Measurements from ENCODE around the gene ANAPC5.
A peak's percentile ranks its signal among the peaks of the same experiment; 100 is the strongest.

The ANAPC5 gene

GRCh38 chr12:121398355-121398754 is 46.1 kb upstream of the ANAPC5 start:
- no peak overlapping the region for H3K27ac ChIP-seq (ENCODE audit: low read depth, low read length)
- TF ChIP-seq, protein P1, sequence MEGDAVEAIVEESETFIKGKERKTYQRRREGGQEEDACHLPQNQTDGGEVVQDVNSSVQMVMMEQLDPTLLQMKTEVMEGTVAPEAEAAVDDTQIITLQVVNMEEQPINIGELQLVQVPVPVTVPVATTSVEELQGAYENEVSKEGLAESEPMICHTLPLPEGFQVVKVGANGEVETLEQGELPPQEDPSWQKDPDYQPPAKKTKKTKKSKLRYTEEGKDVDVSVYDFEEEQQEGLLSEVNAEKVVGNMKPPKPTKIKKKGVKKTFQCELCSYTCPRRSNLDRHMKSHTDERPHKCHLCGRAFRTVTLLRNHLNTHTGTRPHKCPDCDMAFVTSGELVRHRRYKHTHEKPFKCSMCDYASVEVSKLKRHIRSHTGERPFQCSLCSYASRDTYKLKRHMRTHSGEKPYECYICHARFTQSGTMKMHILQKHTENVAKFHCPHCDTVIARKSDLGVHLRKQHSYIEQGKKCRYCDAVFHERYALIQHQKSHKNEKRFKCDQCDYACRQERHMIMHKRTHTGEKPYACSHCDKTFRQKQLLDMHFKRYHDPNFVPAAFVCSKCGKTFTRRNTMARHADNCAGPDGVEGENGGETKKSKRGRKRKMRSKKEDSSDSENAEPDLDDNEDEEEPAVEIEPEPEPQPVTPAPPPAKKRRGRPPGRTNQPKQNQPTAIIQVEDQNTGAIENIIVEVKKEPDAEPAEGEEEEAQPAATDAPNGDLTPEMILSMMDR (IDR thresholded peaks at IDR 0.05; ENCODE audit: insufficient read depth, low read length, poor library complexity, severe bottlenecking): no peak
- no peak for TF ChIP-seq EZH2phosphoT487 (conservative IDR thresholded peaks at IDR 0.05; ENCODE audit: low read length)
- H2AFZ ChIP-seq (ENCODE audit: low read depth, low read length, severe bottlenecking): no peak overlapping the region
- no peaks in the 10 kb centered on the region for H3K27me3 ChIP-seq (ENCODE audit: low read length)
- no peaks in the 10 kb centered on the region for H3K9me2 ChIP-seq (replicated peaks; ENCODE audit: insufficient read depth, low read length)
- peaks cover 30% of the 10 kb centered on the region for H3K79me2 ChIP-seq (ENCODE audit: insufficient read depth, low read length)
- no peak overlapping the region for H3K4me3 ChIP-seq (ENCODE audit: insufficient read depth, low read length, poor library complexity, severe bottlenecking)
- peak overlapping the region; percentile 89 for H3K4me2 ChIP-seq (ENCODE audit: low read depth, low read length, poor library complexity, severe bottlenecking)
- no peak overlapping the region for H3K9ac ChIP-seq (ENCODE audit: low read length)
- peaks cover 11% of the 10 kb centered on the region; the same call in 1 of the 2 replicates for H4K20me1 ChIP-seq (ENCODE audit: low read depth, low read length)
- peaks cover 6% of the 10 kb centered on the region for H3K36me3 ChIP-seq (ENCODE audit: low read length)
- H3F3A ChIP-seq (ENCODE audit: insufficient read depth): peaks cover 7% of the 10 kb centered on the region
- H3K9me3 ChIP-seq (ENCODE audit: insufficient read depth, low read length): no peaks in the 10 kb centered on the region

DNA sequence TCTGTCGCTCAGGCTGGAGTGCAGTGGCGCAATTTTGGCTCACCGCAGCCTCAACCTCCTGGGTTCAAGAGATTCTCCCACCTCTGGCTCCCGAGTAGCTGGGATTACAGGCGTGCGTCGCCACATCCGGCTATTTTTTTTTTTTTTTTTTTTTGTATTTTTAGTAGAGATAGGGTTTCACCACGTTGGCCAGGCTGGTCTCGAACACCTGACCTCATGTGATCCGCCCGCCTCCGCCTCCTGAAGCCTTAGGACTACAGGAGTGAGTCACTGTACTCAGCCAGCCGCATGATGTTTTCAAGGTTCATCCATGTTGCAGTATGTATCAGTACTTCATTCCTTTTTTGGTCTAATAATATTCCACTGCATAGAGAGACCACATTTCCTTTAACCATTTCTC is 45.3 kb upstream of the ANAPC5 start:
- Histone ChIP-seq H2AFZ (ENCODE audit: low read depth, low read length, severe bottlenecking) (no peak overlapping the region), H4K20me1 (ENCODE audit: low read depth, low read length) (peaks cover 11% of the 10 kb centered on the region; the same call in 1 of the 2 replicates), H3K4me3 (ENCODE audit: insufficient read depth, low read length, poor library complexity, severe bottlenecking) (no peak overlapping the region), H3K9ac (ENCODE audit: low read length) (no peak overlapping the region), H3K36me3 (ENCODE audit: low read length) (peaks cover 1% of the 10 kb centered on the region; the same call in 1 of the 2 replicates), H3K27me3 (ENCODE audit: low read length) (no peaks in the 10 kb centered on the region), H3K79me2 (ENCODE audit: insufficient read depth, low read length) (peaks cover 25% of the 10 kb centered on the region), H3K4me2 (ENCODE audit: low read depth, low read length, poor library complexity, severe bottlenecking) (no peak overlapping the region), H3K9me3 (ENCODE audit: insufficient read depth, low read length) (no peaks in the 10 kb centered on the region), H3K27ac (ENCODE audit: low read depth, low read length) (no peak overlapping the region), H3F3A (ENCODE audit: insufficient read depth) (peaks cover 7% of the 10 kb centered on the region), H3K9me2 (replicated peaks; ENCODE audit: insufficient read depth, low read length) (no peaks in the 10 kb centered on the region)
- TF ChIP-seq, protein P1 (IDR thresholded peaks at IDR 0.05; ENCODE audit: insufficient read depth, low read length, poor library complexity, severe bottlenecking): no peak
- TF ChIP-seq EZH2phosphoT487 (conservative IDR thresholded peaks at IDR 0.05; ENCODE audit: low read length): no peak

DNA sequence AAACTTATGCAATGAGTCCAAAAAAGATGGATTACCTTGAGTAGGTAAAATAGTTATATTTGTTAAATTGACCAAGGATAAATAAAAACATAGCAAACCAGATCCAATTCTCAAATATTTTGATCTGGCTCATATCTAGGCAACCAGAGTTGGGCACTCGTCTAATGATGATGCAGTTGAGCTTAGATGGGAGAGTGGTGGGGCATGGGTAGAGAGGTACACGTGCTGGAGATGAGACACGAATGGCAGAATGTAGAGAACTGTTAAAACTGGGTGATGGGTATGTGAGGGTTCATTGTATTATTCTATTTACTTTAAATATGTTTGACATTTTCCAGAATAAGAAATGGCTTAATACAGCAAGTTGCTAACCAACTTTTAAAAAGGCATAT is 40.1 kb upstream of the ANAPC5 start:
- Histone ChIP-seq H3K4me3 (ENCODE audit: insufficient read depth, low read length, poor library complexity, severe bottlenecking) (no peak overlapping the region), H2AFZ (ENCODE audit: low read depth, low read length, severe bottlenecking) (no peak overlapping the region), H3K36me3 (ENCODE audit: low read length) (no peaks in the 10 kb centered on the region), H3K9ac (ENCODE audit: low read length) (no peak overlapping the region), H3K27me3 (ENCODE audit: low read length) (no peaks in the 10 kb centered on the region), H3K4me2 (ENCODE audit: low read depth, low read length, poor library complexity, severe bottlenecking) (no peak overlapping the region), H3F3A (ENCODE audit: insufficient read depth) (no peaks in the 10 kb centered on the region), H3K79me2 (ENCODE audit: insufficient read depth, low read length) (no peaks in the 10 kb centered on the region), H3K9me2 (replicated peaks; ENCODE audit: insufficient read depth, low read length) (no peaks in the 10 kb centered on the region), H3K27ac (ENCODE audit: low read depth, low read length) (no peak overlapping the region), H4K20me1 (ENCODE audit: low read depth, low read length) (no peaks in the 10 kb centered on the region), H3K9me3 (ENCODE audit: insufficient read depth, low read length) (no peaks in the 10 kb centered on the region)
- TF ChIP-seq EZH2phosphoT487 (conservative IDR thresholded peaks at IDR 0.05; ENCODE audit: low read length): no peak
- TF ChIP-seq, protein P1 (IDR thresholded peaks at IDR 0.05; ENCODE audit: insufficient read depth, low read length, poor library complexity, severe bottlenecking): no peak

Data from SU-DHL-6 (cell line).